HCT116 (cell line): Measurements from ENCODE around the gene EIF4G3. TPM values are rescaled to one million over a fixed set of nuclear protein-coding genes. Genes with fewer than 3 reads are reported as not detected.

Source experiments
- ATAC-seq: fragments of 200-7000 bp; cut with Tn5 transposase; 2 replicates; pipeline ENCODE4 v1.9.1; 2020; ENCODE audit warnings: mild to moderate bottlenecking, moderate library complexity
- BruUV-seq: library from RNA; stranded (reverse); fragments of 400-500 nt; replicated peaks from 2 replicates; lab custom pipeline; 2021; lab: Mats Ljungman, UMichigan
- CTCF ChIA-PET: fragments of 300-600 bp; sonication (Branson Sonifier 250); formaldehyde crosslinking; loops from one replicate; lab custom pipeline; 2021; ENCODE audit warnings: antibody characterized with exemption; lab: Charles Lee
- POLR2A ChIA-PET: fragments of 300-600, 350-600 bp; sonication (Branson Sonifier 250); formaldehyde crosslinking; loops from one replicate; lab custom pipeline; 2021; ENCODE audit warnings: antibody characterized with exemption; lab: Charles Lee
- RAD21 ChIA-PET, 2 experiments: fragments of 300-600 bp; sonication (Branson Sonifier 250); formaldehyde crosslinking; loops; one replicate each; lab custom pipeline; 2023; ENCODE audit warnings: low total read pairs in 2 of 2; ENCODE audit not compliant: uncharacterized antibody in 2 of 2, unreplicated experiment in 2 of 2, low non-redundant PET in 1 of 2; lab: Charles Lee
- DNase-seq: peaks from one replicate; pipeline ENCODE4 v3.0.0-alpha.2; 2010; ENCODE audit warnings: low read depth, low spot score
- H2AFZ ChIP-seq: fragments of 200-600 bp; shearing (Covaris generic), sonication (generic); 2 replicates; pipeline ENCODE4 v1.6.1; 2017; ENCODE audit warnings: low read depth, mixed run types, mixed read lengths, antibody characterized with exemption, low read length; ENCODE audit not compliant: poor library complexity, severe bottlenecking
- H3K27ac ChIP-seq: 2 replicates; pipeline ENCODE4 v1.5.1; 2012; ENCODE audit warnings: low read depth, low read length
- H3K27me3 ChIP-seq: fragments of 200-600 bp; sonication (generic); 2 replicates; pipeline ENCODE4 v1.6.1; 2016; ENCODE audit warnings: mixed run types, low read length, mixed read lengths; ENCODE audit not compliant: insufficient read depth
- H3K36me3 ChIP-seq, 2 experiments: fragments of 200-500 bp in 1 of 2; fragments of 200-600 bp in 1 of 2; sonication (Bioruptor generic) in 1 of 2; sonication (generic) in 1 of 2; 2 replicates each; pipeline versions ENCODE4 v1.5.1 to v1.6.1; 2014 to 2016; ENCODE audit warnings: low read length in 2 of 2, inconsistent platforms in 1 of 2, mixed read lengths in 1 of 2, mixed run types in 1 of 2; ENCODE audit not compliant: insufficient read depth in 2 of 2, control insufficient read depth in 1 of 2
- H3K4me1 ChIP-seq, 2 experiments: fragments of 200-600 bp in 1 of 2; sonication (generic) in 1 of 2; 2 replicates each; pipeline versions ENCODE4 v1.5.1 to v1.6.1; 2012 to 2017; ENCODE audit warnings: low read length in 2 of 2, inconsistent platforms in 1 of 2, mild to moderate bottlenecking in 1 of 2, mixed read lengths in 1 of 2, mixed run types in 1 of 2, moderate library complexity in 1 of 2; ENCODE audit not compliant: insufficient read depth in 2 of 2, control insufficient read depth in 1 of 2
- H3K4me2 ChIP-seq: fragments of 200-600 bp; sonication (generic); 2 replicates; pipeline ENCODE4 v1.6.1; 2017; ENCODE audit warnings: mixed run types, low read length, mixed read lengths
- H3K4me3 ChIP-seq, 2 experiments: fragments of 200-600 bp in 1 of 2; sonication (generic) in 1 of 2; replicated peaks in 1 of 2; 2 replicates each; pipeline ENCODE4 v1.5.1; 2011 to 2016; ENCODE audit warnings: low read length in 2 of 2, control low read depth in 1 of 2, low read depth in 1 of 2, mild to moderate bottlenecking in 1 of 2, mixed read lengths in 1 of 2, mixed run types in 1 of 2
- H3K79me2 ChIP-seq: fragments of 200-600 bp; sonication (generic); 2 replicates; pipeline ENCODE4 v1.6.1; 2017; ENCODE audit warnings: mild to moderate bottlenecking, mixed run types, low read length, moderate library complexity, mixed read lengths; ENCODE audit not compliant: insufficient read depth
- H3K9ac ChIP-seq: fragments of 200-600 bp; sonication (generic); 2 replicates; pipeline ENCODE4 v1.6.1; 2016; ENCODE audit warnings: low read length, mixed read lengths
- H3K9me2 ChIP-seq: fragments of 200-600 bp; sonication (generic), shearing (Covaris generic); 2 replicates; pipeline ENCODE4 v1.6.1; 2017; ENCODE audit warnings: mixed run types, mild to moderate bottlenecking, moderate library complexity; ENCODE audit not compliant: insufficient read depth
- H3K9me3 ChIP-seq, 2 experiments: fragments of 200-500 bp in 1 of 2; fragments of 200-600 bp in 1 of 2; sonication (Bioruptor generic) in 1 of 2; sonication (generic) in 1 of 2; 2 replicates each; pipeline ENCODE4 v1.6.1; 2014 to 2017; ENCODE audit warnings: low read length in 2 of 2, mixed read lengths in 2 of 2, inconsistent platforms in 1 of 2, low read depth in 1 of 2, mild to moderate bottlenecking in 1 of 2, mixed run types in 1 of 2, moderate library complexity in 1 of 2; ENCODE audit not compliant: control insufficient read depth in 1 of 2, insufficient read depth in 1 of 2
- H4K20me1 ChIP-seq: fragments of 200-600 bp; sonication (generic), shearing (Covaris generic); 2 replicates; pipeline ENCODE4 v1.6.1; 2017; ENCODE audit warnings: mixed run types, mild to moderate bottlenecking, moderate library complexity; ENCODE audit not compliant: insufficient read depth
- ATF3 ChIP-seq: IDR thresholded peaks from 2 replicates; pipeline ENCODE4 v1.6.1; 2012
- CTCF ChIP-seq, 3 experiments: fragments of 200-600 bp in 1 of 3; sonication (generic) in 1 of 3; IDR thresholded peaks in 2 of 3; conservative IDR thresholded peaks in 1 of 3; 2 replicates each; pipeline ENCODE4 v1.5.1; 2012 to 2017; ENCODE audit warnings: low read depth in 2 of 3, low read length in 2 of 3, antibody characterized with exemption in 1 of 3, borderline replicate concordance in 1 of 3, control low read depth in 1 of 3, mild to moderate bottlenecking in 1 of 3, mixed read lengths in 1 of 3, mixed run types in 1 of 3, moderate library complexity in 1 of 3; ENCODE audit not compliant: insufficient read depth in 1 of 3
- ELF1 ChIP-seq: IDR thresholded peaks from 2 replicates; pipeline ENCODE4 v1.6.1; 2012; ENCODE audit warnings: low read depth, borderline replicate concordance
- EZH2 ChIP-seq: fragments of 200-600 bp; sonication (generic); IDR thresholded peaks from 2 replicates; pipeline ENCODE4 v1.6.1; 2017; ENCODE audit warnings: antibody characterized with exemption, mixed run types
- JUND ChIP-seq: IDR thresholded peaks from 2 replicates; pipeline ENCODE4 v1.6.1; 2012
- RAD21 ChIP-seq: IDR thresholded peaks from 2 replicates; pipeline ENCODE4 v1.6.1; 2012; ENCODE audit warnings: low read depth, mild to moderate bottlenecking
- REST ChIP-seq: IDR thresholded peaks from 2 replicates; pipeline ENCODE4 v1.6.1; 2012; ENCODE audit warnings: low read depth
- SP1 ChIP-seq: IDR thresholded peaks from 2 replicates; pipeline ENCODE4 v1.6.1; 2012; ENCODE audit warnings: low read depth
- SRF ChIP-seq: IDR thresholded peaks from 2 replicates; pipeline ENCODE4 v1.6.1; 2012; ENCODE audit warnings: low read depth
- TCF7L2 ChIP-seq: IDR thresholded peaks from 2 replicates; pipeline ENCODE4 v1.7.0; 2011; ENCODE audit warnings: borderline replicate concordance, inconsistent platforms; ENCODE audit not compliant: insufficient read depth, insufficient read length; ENCODE audit errors: extremely low read depth
- intact Hi-C: fragments of 100-400 bp; cut with micrococcal nuclease; formaldehyde crosslinking; loops from 2 replicates; pipeline ENCODE4 v1.10.0; 2022
- total RNA-seq: library from RNA; stranded (reverse); gene quantifications from one replicate; pipeline ENCODE4 v1.2.1, GENCODE V29; 2021; ENCODE audit not compliant: unreplicated experiment

EIF4G3 gene
- total RNA-seq, 1 experiment from 2014 or later = 40.1 TPM

- TF ChIP-seq REST (no peak), ELF1 (no peak), JUND (no peak)
These were observed 203.8 kb downstream of the EIF4G3 start (continued) for GRCh38 chr1:20972855-20973254.

GRCh38 chr1:20964540-20965484 lies 211.9 kb downstream of the EIF4G3 start:
- Histone ChIP-seq H3K36me3 (no peaks in the 10 kb centered on the region), H3K9ac (no peak overlapping the region), H3K4me1 (no peaks in the 10 kb centered on the region; a peak in 1 of 4 replicates), H3K27me3 (no peaks in the 10 kb centered on the region), H3K4me2 (no peak overlapping the region), H3K9me2 (no peaks in the 10 kb centered on the region), H3K9me3 (no peaks in the 10 kb centered on the region), H3K79me2 (no peaks in the 10 kb centered on the region), H3K27ac (no peak overlapping the region), H4K20me1 (no peaks in the 10 kb centered on the region), H3K4me3 (no peak overlapping the region), H2AFZ (no peak overlapping the region)
- no peak for DNase-seq
- ATAC-seq = no peak
- intact Hi-C loops = no loop called here
- ChIA-PET CTCF (interaction anchor here (0.7 kb wide), 1 partner anchor 24 kb away, joined by 3 read pairs; no protein-coding TSS in a partner anchor), RAD21 (interaction anchor here in 1 of 2 experiments (0.6 to 0.7 kb wide), 2 partner anchors 226 to 230 kb away, joined by 3 to 4 read pairs; no protein-coding TSS in a partner anchor), POLR2A (no interaction called here)
- TSS peak; percentile 7 for BruUV-seq
- TF ChIP-seq TCF7L2 = no peak
- TF ChIP-seq ATF3 = no peak
- no peak for TF ChIP-seq SRF
- no peak for TF ChIP-seq JUND
- no peak for TF ChIP-seq RAD21
- TF ChIP-seq EZH2 = no peak
- TF ChIP-seq REST = no peak
- no peak for TF ChIP-seq SP1
- no peak for TF ChIP-seq CTCF (IDR thresholded peaks at IDR 0.05 in 2 of 3, conservative IDR thresholded peaks at IDR 0.05 in 1 of 3; ENCODE audit: borderline replicate concordance in 1 of 3, insufficient read depth in 1 of 3, low read depth in 2 of 3, low read length in 2 of 3)
